Stimulated activated CD4-positive, alpha-beta T cell treated with anti-CD3 and anti-CD28 coated beads, TNF-alpha, amount 100 ng/mL, for 24 hours (primary cell): ENCODE measurements around the gene SLC30A1.

Experiments
- DNase-seq, 3 experiments: peaks; one replicate each; pipeline ENCODE4 v3.0.0-alpha.2; 2020; ENCODE audit warnings: low read depth in 3 of 3

Gene SLC30A1

GRCh38 chr1:211524521-211524920 is 54.4 kb downstream of the SLC30A1 start:
- DNase-seq, result no peak

- no peak for DNase-seq
Observed at GRCh38 chr1:211522804-211523203, 56.2 kb downstream of the SLC30A1 start.
